GM12864 (cell line): ENCODE measurements around the gene HAND2.

Experiments
- DNase-seq: peaks from one replicate; pipeline ENCODE4 v3.0.0-alpha.2; 2011; ENCODE audit warnings: low read depth
- H3K4me3 ChIP-seq: 2 replicates; pipeline ENCODE4 v1.5.1; 2011; ENCODE audit warnings: mild to moderate bottlenecking, low read depth, low read length, control low read depth
- CTCF ChIP-seq: IDR thresholded peaks from 2 replicates; pipeline ENCODE4 v1.5.1; 2011; ENCODE audit warnings: low read depth, mild to moderate bottlenecking, moderate library complexity, low read length, control low read depth, inconsistent platforms; ENCODE audit errors: missing control alignments

The HAND2 gene

DNA sequence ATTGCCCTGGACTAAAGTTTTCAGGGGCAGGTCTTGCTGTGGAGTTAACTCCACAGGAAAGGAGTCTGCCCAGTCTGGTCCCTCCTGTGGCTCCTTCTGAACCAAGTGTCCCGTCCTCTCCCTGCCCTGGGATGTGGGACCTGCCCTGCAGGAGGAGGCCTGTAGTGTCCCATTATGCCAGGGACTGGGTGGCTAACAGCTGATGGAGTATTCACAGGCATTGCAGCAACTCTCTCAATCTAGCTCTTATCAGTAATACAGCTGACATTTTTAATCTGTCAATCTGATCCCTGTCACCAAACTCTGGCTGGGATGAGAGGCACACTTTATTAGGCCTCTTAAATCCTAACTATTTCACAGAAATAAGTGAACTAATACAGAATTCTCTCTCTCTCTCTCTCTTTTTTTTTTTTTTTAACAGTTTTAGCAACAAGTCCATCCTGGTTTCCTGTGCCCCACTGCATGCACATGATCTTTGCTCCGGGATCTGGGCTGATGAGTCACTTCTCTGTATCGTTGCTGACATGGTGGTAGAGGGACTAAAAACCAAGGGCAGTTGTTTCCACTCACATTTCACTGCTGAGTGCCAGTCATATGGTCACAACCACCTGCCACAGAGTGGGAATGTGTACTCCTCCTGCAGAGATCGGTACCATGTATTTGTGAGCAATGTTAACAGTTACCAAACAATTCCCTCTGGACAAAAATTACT, 39.1 kb downstream of the HAND2 start:
- DNase-seq = no peak
- no peak for TF ChIP-seq CTCF
- no peak overlapping the region for H3K4me3 ChIP-seq

DNA sequence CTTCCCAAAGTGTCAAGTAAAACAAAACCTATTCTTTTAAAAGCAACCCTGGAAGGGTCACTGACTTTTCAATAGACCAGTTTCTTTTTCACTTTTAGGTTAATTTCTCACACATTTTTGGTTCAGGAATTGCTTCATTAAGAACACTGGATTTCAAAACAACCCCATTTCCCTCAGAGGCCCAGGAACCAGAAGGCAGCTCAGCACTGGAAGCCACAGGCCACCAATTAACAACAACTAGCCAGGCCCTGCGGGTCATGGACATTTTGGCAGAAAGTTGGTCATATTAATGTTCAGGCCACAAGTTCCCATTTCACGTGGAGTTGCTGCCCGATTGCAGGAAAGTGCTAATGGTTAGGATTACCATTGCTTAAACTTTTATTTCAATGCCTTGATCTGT, 39.8 kb downstream of the HAND2 start:
- no peak for TF ChIP-seq CTCF
- H3K4me3 ChIP-seq = no peak overlapping the region
- no peak for DNase-seq

DNA sequence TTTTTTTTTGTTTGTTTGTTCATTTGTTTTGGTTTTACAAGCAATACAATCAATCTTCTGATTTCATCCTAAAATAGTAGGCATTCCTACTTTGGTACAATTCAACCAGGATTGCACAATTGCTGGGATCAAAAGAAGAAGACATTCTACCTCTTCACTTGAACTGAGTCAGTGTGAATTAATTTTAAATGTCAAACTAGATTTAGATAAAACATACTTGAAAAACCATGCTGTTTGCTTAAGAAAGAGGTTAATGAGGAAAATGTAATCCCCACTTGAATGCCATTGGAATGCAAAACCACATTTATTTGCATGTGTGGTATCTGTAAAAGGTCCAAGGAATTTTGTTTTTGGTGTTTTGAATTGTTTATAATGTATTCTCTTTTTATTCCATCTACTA, 40.5 kb downstream of the HAND2 start:
- no peak overlapping the region for H3K4me3 ChIP-seq
- no peak for DNase-seq
- no peak for TF ChIP-seq CTCF

- DNase-seq = no peak
- TF ChIP-seq CTCF = no peak
- no peak overlapping the region for H3K4me3 ChIP-seq
Observed at GRCh38 chr4:173488656-173489055, 41.4 kb downstream of the HAND2 start.

DNA sequence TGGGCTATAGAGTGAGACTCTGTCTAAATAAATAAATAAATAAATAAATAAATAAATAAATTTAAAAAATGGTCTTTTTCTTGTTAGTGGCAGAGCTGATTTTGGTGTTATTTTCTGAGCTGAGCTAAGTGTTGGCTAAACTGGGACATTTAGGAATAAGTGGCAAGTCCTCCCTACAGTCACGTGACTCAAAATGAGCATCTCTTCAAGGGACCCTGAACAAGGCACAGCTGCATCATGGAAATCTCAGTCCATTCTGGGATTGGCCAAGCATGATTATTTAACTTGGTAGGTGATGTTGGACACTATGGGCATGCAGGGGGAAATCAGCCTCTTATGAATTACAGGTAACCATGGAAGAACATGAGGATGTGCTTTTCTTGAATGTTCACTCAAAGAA, 42.0 kb downstream of the HAND2 start:
- H3K4me3 ChIP-seq = no peak overlapping the region
- no peak for TF ChIP-seq CTCF
- DNase-seq = no peak

GRCh38 chr4:173486714-173487392, 43.2 kb downstream of the HAND2 start:
- no peak for DNase-seq
- no peak for TF ChIP-seq CTCF
- no peak overlapping the region for H3K4me3 ChIP-seq

DNA sequence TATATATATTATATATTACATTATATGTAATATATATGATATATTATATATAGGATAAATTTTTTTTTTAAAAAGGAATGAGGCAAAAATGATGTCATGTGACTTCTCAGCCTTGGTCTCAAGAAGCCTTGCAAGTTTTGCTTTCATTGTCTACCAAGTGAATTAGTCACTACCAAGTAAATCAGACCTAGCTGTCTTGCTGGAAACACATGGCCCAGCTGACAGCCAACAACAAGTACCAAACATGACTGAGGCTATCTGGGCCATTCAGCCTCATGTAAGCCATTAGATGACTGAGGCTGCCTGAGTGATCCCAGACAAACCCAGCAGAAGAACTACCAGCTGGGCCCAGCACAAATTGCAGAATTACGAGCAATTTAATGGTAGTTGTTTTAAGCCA, 44.9 kb downstream of the HAND2 start:
- H3K4me3 ChIP-seq = no peak overlapping the region
- TF ChIP-seq CTCF = no peak
- no peak for DNase-seq
